ENCODE data around the gene PARP9. TPM values are rescaled to one million over a fixed set of nuclear protein-coding genes. Genes with fewer than 3 reads are reported as not detected.

Gene PARP9
- total RNA-seq, 1 donor from 2014 or later, result 11.1 TPM

- no peak for DNase-seq (ENCODE audit: extremely low spot score, unreplicated experiment)
- Mint-ChIP-seq H3K4me3 (no peak overlapping the region), H3K27me3 (no peaks in the 10 kb centered on the region), H3K4me1 (ENCODE audit: unreplicated experiment) (no peaks in the 10 kb centered on the region), H3K9me3 (no peaks in the 10 kb centered on the region), H3K27ac (no peak overlapping the region), H3K36me3 (no peaks in the 10 kb centered on the region)
- TF ChIP-seq CTCF (conservative IDR thresholded peaks at IDR 0.05), result no peak
Measured at GRCh38 chr3:122520861-122521260, 43.2 kb downstream of the PARP9 start.

- no peak overlapping the region for H3K27ac Mint-ChIP-seq
- no peaks in the 10 kb centered on the region for H3K36me3 Mint-ChIP-seq
- no peak for DNase-seq (ENCODE audit: extremely low spot score, unreplicated experiment)
- no peak overlapping the region for H3K4me3 Mint-ChIP-seq
- H3K4me1 Mint-ChIP-seq (ENCODE audit: unreplicated experiment), result no peaks in the 10 kb centered on the region
- no peaks in the 10 kb centered on the region for H3K9me3 Mint-ChIP-seq
- H3K27me3 Mint-ChIP-seq, result no peaks in the 10 kb centered on the region
- TF ChIP-seq CTCF (conservative IDR thresholded peaks at IDR 0.05), result no peak
Measured at GRCh38 chr3:122519693-122520092, 44.4 kb downstream of the PARP9 start.

- no peak for TF ChIP-seq CTCF (conservative IDR thresholded peaks at IDR 0.05)
- H3K4me1 Mint-ChIP-seq (ENCODE audit: unreplicated experiment), result peaks cover 14% of the 10 kb centered on the region
- H3K27me3 Mint-ChIP-seq, result no peaks in the 10 kb centered on the region
- peak overlapping the region; percentile 12 for H3K4me3 Mint-ChIP-seq
- no peaks in the 10 kb centered on the region for H3K9me3 Mint-ChIP-seq
- no peak overlapping the region for H3K27ac Mint-ChIP-seq
- no peaks in the 10 kb centered on the region for H3K36me3 Mint-ChIP-seq
- no peak for DNase-seq (ENCODE audit: extremely low spot score, unreplicated experiment)
Measured at GRCh38 chr3:122516846-122517360, 47.2 kb downstream of the PARP9 start.

GRCh38 chr3:122515870-122516269 lies 48.2 kb downstream of the PARP9 start:
- no peaks in the 10 kb centered on the region for H3K27me3 Mint-ChIP-seq
- peak overlapping the region; percentile 37 for H3K4me3 Mint-ChIP-seq
- no peak overlapping the region for H3K27ac Mint-ChIP-seq
- no peaks in the 10 kb centered on the region for H3K36me3 Mint-ChIP-seq
- peaks cover 24% of the 10 kb centered on the region for H3K4me1 Mint-ChIP-seq (ENCODE audit: unreplicated experiment)
- no peaks in the 10 kb centered on the region for H3K9me3 Mint-ChIP-seq
- no peak for TF ChIP-seq CTCF (conservative IDR thresholded peaks at IDR 0.05)
- no peak for DNase-seq (ENCODE audit: extremely low spot score, unreplicated experiment)

DNA sequence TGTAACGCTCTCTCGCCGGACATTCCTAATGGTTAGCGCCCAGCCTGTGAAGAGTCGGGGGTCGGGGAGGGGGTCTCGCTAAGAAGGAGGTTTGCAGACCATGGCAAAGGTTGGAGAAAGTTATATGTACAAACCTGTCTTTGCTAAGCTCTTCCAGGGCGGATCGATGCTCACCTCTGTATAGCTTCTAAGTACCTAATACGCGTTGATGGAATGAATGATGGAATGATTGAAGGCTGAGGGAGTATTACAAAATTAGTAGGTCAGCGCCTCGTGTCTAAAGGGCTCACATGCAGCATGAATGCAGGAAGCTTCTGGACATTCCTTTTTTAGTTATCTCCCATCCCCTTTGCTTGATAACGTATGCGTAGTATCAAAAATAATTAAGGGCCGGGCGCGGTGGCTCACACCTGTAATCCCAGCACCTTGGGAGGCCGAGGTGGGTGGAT lies 49.1 kb downstream of the PARP9 start:
- no peak for TF ChIP-seq CTCF (conservative IDR thresholded peaks at IDR 0.05)
- Mint-ChIP-seq H3K4me1 (ENCODE audit: unreplicated experiment) (peaks cover 27% of the 10 kb centered on the region), H3K36me3 (peaks cover under 1% of the 10 kb centered on the region), H3K27ac (peak overlapping the region; percentile 73), H3K4me3 (peak overlapping the region; percentile 95), H3K27me3 (no peaks in the 10 kb centered on the region), H3K9me3 (no peaks in the 10 kb centered on the region)
- DNase-seq (ENCODE audit: extremely low spot score, unreplicated experiment), result no peak
